Endometrial microvascular endothelial cells (primary cell): ENCODE results near the gene FGFR4. TPM values are rescaled to one million over a fixed set of nuclear protein-coding genes. Genes with fewer than 3 reads are reported as not detected.

Experiments
- in situ Hi-C: cut with HindIII; loops from 2 replicates; pipeline ENCODE4 v1.10.0; 2017; ENCODE audit warnings: low sequenced_read_pairs, low pct_unique_long_range_greater_than_20kb; ENCODE audit errors: inconsistent ontology term
- total RNA-seq: library from RNA; depleted of rRNA; stranded (reverse); fragments of >200 nt; gene quantifications from one replicate; pipeline ENCODE4 v1.2.3, GENCODE V29; 2015; ENCODE audit errors: inconsistent ontology term

Gene FGFR4
- total RNA-seq, 1 donor from 2014 or later = not detected

GRCh38 chr5:177123789-177124485 lies 37.2 kb downstream of the FGFR4 start:
- in situ Hi-C loops = no loop called here

- in situ Hi-C loops = no loop called here
These were observed 37.8 kb downstream of the FGFR4 start for GRCh38 chr5:177124486-177124991.

- in situ Hi-C loops = no loop called here
These were observed 40.1 kb downstream of the FGFR4 start for GRCh38 chr5:177126771-177127170.

- in situ Hi-C loops = no loop called here
These were observed 41.9 kb downstream of the FGFR4 start for GRCh38 chr5:177128551-177128981.

- in situ Hi-C loops = no loop called here
These were observed 43.7 kb downstream of the FGFR4 start for GRCh38 chr5:177130211-177131018.

- in situ Hi-C loops = no loop called here
These were observed 44.3 kb downstream of the FGFR4 start for GRCh38 chr5:177131019-177131320.

- in situ Hi-C loops = no loop called here
These were observed 44.8 kb downstream of the FGFR4 start for GRCh38 chr5:177131352-177132135.

- in situ Hi-C loops = no loop called here
These were observed 45.7 kb downstream of the FGFR4 start for GRCh38 chr5:177132136-177133095.

- in situ Hi-C loops = no loop called here
These were observed 46.6 kb downstream of the FGFR4 start, which contains the start of gene NSD1 for GRCh38 chr5:177133096-177133852. TSS of gene NSD1 (plus strand) at chr5:177133773. CDS start at chr5:177135104, 1,331 bp downstream.

GRCh38 chr5:177133853-177134696 lies 47.4 kb downstream of the FGFR4 start:
- in situ Hi-C loops = no loop called here

GRCh38 chr5:177134697-177135225 lies 48.0 kb downstream of the FGFR4 start:
- in situ Hi-C loops = no loop called here

GRCh38 chr5:177140312-177140711 lies 53.6 kb downstream of the FGFR4 start:
- in situ Hi-C loops = no loop called here

- in situ Hi-C loops = no loop called here
These were observed 54.8 kb downstream of the FGFR4 start for GRCh38 chr5:177141496-177141895.

- in situ Hi-C loops = no loop called here
These were observed 55.4 kb downstream of the FGFR4 start for GRCh38 chr5:177142098-177142611.

- in situ Hi-C loops = no loop called here
These were observed 56.1 kb downstream of the FGFR4 start for GRCh38 chr5:177142778-177143177.

- in situ Hi-C loops = no loop called here
These were observed 60.4 kb downstream of the FGFR4 start for GRCh38 chr5:177146891-177147638.
